Measurements from ENCODE around the gene SEPSECS.

Gene SEPSECS

DNA sequence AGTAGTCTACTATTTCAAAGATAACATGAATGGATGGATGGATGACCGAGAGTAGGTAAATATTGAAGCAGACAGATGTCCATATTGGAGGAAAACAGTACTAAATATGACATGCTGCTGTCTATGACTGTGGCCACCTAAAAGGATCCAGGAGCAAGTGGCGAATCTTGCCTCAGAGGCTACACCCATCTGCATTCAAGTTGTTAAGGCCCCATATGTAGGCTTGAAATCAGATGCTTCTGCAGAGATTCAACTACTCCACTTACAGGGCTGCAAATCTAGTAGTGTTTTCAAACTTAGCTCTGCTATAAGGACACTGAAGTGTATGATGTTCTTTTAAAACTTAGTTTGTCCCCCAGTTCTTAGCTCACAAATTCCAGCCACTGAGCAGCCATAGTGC is 28.9 kb downstream of the SEPSECS start:
- Histone ChIP-seq H3K4me3 (ENCODE audit: low read depth in 1 of 2, low read length in 2 of 2) (no peak overlapping the region), H3K4me1 (ENCODE audit: insufficient read depth, low read length) (no peaks in the 10 kb centered on the region), H3K79me2 (ENCODE audit: insufficient read depth, low read length) (no peaks in the 10 kb centered on the region), H3K9me3 (ENCODE audit: insufficient read depth, low read length, severe bottlenecking) (no peaks in the 10 kb centered on the region), H3K9ac (ENCODE audit: low read depth, low read length) (no peak overlapping the region), H2AFZ (ENCODE audit: low read depth, low read length) (no peak overlapping the region), H4K20me1 (ENCODE audit: insufficient read depth, low read length) (no peaks in the 10 kb centered on the region), H3K4me2 (ENCODE audit: insufficient read depth, low read length) (no peak overlapping the region), H3K36me3 (ENCODE audit: insufficient read depth, low read length) (peaks cover 2% of the 10 kb centered on the region; the same call in 1 of the 2 replicates), H3K27ac (ENCODE audit: low read length) (no peak overlapping the region), H3K27me3 (ENCODE audit: insufficient read depth, low read length, poor library complexity) (no peaks in the 10 kb centered on the region)
- no peak for DNase-seq
- no peak for ATAC-seq (ENCODE audit: insufficient read depth, low read depth)
- TF ChIP-seq EZH2 (IDR thresholded peaks at IDR 0.05; ENCODE audit: borderline replicate concordance, low read depth, low read length, severe bottlenecking), result no peak
- TF ChIP-seq, protein P1, sequence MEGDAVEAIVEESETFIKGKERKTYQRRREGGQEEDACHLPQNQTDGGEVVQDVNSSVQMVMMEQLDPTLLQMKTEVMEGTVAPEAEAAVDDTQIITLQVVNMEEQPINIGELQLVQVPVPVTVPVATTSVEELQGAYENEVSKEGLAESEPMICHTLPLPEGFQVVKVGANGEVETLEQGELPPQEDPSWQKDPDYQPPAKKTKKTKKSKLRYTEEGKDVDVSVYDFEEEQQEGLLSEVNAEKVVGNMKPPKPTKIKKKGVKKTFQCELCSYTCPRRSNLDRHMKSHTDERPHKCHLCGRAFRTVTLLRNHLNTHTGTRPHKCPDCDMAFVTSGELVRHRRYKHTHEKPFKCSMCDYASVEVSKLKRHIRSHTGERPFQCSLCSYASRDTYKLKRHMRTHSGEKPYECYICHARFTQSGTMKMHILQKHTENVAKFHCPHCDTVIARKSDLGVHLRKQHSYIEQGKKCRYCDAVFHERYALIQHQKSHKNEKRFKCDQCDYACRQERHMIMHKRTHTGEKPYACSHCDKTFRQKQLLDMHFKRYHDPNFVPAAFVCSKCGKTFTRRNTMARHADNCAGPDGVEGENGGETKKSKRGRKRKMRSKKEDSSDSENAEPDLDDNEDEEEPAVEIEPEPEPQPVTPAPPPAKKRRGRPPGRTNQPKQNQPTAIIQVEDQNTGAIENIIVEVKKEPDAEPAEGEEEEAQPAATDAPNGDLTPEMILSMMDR (IDR thresholded peaks at IDR 0.05; ENCODE audit: borderline replicate concordance, extremely low read depth, low read length, poor library complexity, severe bottlenecking), result no peak

DNA sequence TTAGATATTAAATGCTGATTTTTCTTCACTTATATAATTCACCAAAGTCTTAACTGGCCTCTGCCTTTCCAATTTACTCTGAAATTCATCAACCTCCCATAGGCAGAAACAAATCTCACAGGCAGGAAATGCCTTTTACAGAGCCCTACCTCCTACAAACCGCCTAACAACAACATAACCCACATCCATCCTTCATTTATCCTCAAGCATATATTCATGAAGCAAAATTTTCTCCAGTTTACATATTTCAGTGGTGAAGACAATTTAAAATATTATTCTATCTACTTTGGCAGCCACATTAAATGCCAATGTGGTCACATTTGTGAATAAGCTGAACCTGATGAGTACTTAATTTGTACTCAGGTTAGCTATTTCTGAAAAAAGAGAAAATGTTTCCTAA is 30.3 kb downstream of the SEPSECS start:
- ATAC-seq (ENCODE audit: insufficient read depth, low read depth), result no peak
- Histone ChIP-seq H3K4me3 (ENCODE audit: low read depth in 1 of 2, low read length in 2 of 2) (no peak overlapping the region), H3K9me3 (ENCODE audit: insufficient read depth, low read length, severe bottlenecking) (no peaks in the 10 kb centered on the region), H3K4me1 (ENCODE audit: insufficient read depth, low read length) (no peaks in the 10 kb centered on the region), H3K79me2 (ENCODE audit: insufficient read depth, low read length) (no peaks in the 10 kb centered on the region), H4K20me1 (ENCODE audit: insufficient read depth, low read length) (no peaks in the 10 kb centered on the region), H2AFZ (ENCODE audit: low read depth, low read length) (no peak overlapping the region), H3K36me3 (ENCODE audit: insufficient read depth, low read length) (peaks cover 5% of the 10 kb centered on the region), H3K27me3 (ENCODE audit: insufficient read depth, low read length, poor library complexity) (no peaks in the 10 kb centered on the region), H3K27ac (ENCODE audit: low read length) (no peak overlapping the region), H3K9ac (ENCODE audit: low read depth, low read length) (no peak overlapping the region), H3K4me2 (ENCODE audit: insufficient read depth, low read length) (no peak overlapping the region)
- no peak for DNase-seq
- no peak for TF ChIP-seq EZH2 (IDR thresholded peaks at IDR 0.05; ENCODE audit: borderline replicate concordance, low read depth, low read length, severe bottlenecking)

DNA sequence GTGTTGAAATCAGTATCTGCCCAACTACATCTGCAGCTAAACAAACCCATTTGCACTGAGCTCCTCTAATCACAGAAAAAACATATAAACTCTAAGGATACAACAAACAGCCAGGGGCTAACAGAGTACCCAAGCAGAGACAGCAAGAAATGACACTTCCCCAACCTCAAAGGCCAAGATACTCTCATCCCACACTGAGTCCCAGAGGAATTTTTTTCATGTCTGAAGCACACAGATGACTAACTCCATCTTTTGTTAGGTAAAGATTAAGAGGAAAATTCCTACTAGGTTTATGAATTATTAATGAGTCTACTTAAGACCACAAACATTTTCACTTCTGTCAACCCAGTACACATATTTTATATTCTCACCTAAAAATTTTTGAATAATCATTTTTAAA is 31.6 kb downstream of the SEPSECS start:
- DNase-seq, result no peak
- Histone ChIP-seq H3K27ac (ENCODE audit: low read length) (no peak overlapping the region), H3K4me2 (ENCODE audit: insufficient read depth, low read length) (no peak overlapping the region), H3K36me3 (ENCODE audit: insufficient read depth, low read length) (peaks cover 11% of the 10 kb centered on the region), H4K20me1 (ENCODE audit: insufficient read depth, low read length) (no peaks in the 10 kb centered on the region), H3K27me3 (ENCODE audit: insufficient read depth, low read length, poor library complexity) (no peaks in the 10 kb centered on the region), H3K79me2 (ENCODE audit: insufficient read depth, low read length) (no peaks in the 10 kb centered on the region), H3K4me3 (ENCODE audit: low read depth in 1 of 2, low read length in 2 of 2) (no peak overlapping the region), H3K9me3 (ENCODE audit: insufficient read depth, low read length, severe bottlenecking) (no peaks in the 10 kb centered on the region), H2AFZ (ENCODE audit: low read depth, low read length) (no peak overlapping the region), H3K9ac (ENCODE audit: low read depth, low read length) (no peak overlapping the region), H3K4me1 (ENCODE audit: insufficient read depth, low read length) (no peaks in the 10 kb centered on the region)
- TF ChIP-seq, protein P1 (IDR thresholded peaks at IDR 0.05; ENCODE audit: borderline replicate concordance, extremely low read depth, low read length, poor library complexity, severe bottlenecking), result no peak
- no peak for TF ChIP-seq EZH2 (IDR thresholded peaks at IDR 0.05; ENCODE audit: borderline replicate concordance, low read depth, low read length, severe bottlenecking)
- ATAC-seq (ENCODE audit: insufficient read depth, low read depth), result no peak

DNA sequence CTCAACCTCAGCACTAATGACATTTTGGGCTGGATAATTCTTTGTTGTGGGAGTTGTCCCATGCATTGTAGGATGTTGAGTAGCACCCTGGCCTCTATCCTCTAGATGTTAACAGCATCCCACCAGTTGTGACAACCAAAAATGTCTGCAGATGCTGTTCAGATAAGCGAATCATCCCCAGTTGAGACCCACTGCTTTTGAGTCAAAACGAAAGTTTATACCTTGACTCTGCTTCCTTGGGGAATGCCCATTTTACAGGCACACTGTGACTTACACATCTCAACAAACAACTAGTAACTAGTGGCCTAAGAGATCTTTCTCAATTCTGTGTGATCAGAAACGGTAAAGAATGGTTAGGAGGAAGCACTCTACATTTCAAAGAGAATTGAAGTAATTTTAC is 37.0 kb downstream of the SEPSECS start:
- no peaks in the 10 kb centered on the region for H3K4me1 ChIP-seq (ENCODE audit: insufficient read depth, low read length)
- H3K36me3 ChIP-seq (ENCODE audit: insufficient read depth, low read length), result peaks cover 23% of the 10 kb centered on the region
- no peak overlapping the region for H3K9ac ChIP-seq (ENCODE audit: low read depth, low read length)
- TF ChIP-seq, protein P1 (IDR thresholded peaks at IDR 0.05; ENCODE audit: borderline replicate concordance, extremely low read depth, low read length, poor library complexity, severe bottlenecking), result no peak
- no peak for TF ChIP-seq EZH2 (IDR thresholded peaks at IDR 0.05; ENCODE audit: borderline replicate concordance, low read depth, low read length, severe bottlenecking)
- no peak overlapping the region for H3K4me2 ChIP-seq (ENCODE audit: insufficient read depth, low read length)
- no peaks in the 10 kb centered on the region for H3K9me3 ChIP-seq (ENCODE audit: insufficient read depth, low read length, severe bottlenecking)
- H3K79me2 ChIP-seq (ENCODE audit: insufficient read depth, low read length), result no peaks in the 10 kb centered on the region
- no peak overlapping the region for H3K4me3 ChIP-seq (ENCODE audit: low read depth in 1 of 2, low read length in 2 of 2)
- no peaks in the 10 kb centered on the region for H4K20me1 ChIP-seq (ENCODE audit: insufficient read depth, low read length)
- H3K27me3 ChIP-seq (ENCODE audit: insufficient read depth, low read length, poor library complexity), result no peaks in the 10 kb centered on the region
- ATAC-seq (ENCODE audit: insufficient read depth, low read depth) (no peak), DNase-seq (no peak)
- H2AFZ ChIP-seq (ENCODE audit: low read depth, low read length), result no peak overlapping the region
- H3K27ac ChIP-seq (ENCODE audit: low read length), result no peak overlapping the region

Data from DND-41 (cell line).